ENCODE data around the gene TNPO3. TPM values are rescaled to one million over a fixed set of nuclear protein-coding genes. Genes with fewer than 3 reads are reported as not detected.
"Not testable (repeated sequence)": the region's sequence is repeated elsewhere in the genome, so short reads cannot be mapped to it uniquely, and the experiment has no call there.

TNPO3 gene
- total RNA-seq, 2 experiments from 2014 or later: 57.7 to 60.5 TPM

DNA sequence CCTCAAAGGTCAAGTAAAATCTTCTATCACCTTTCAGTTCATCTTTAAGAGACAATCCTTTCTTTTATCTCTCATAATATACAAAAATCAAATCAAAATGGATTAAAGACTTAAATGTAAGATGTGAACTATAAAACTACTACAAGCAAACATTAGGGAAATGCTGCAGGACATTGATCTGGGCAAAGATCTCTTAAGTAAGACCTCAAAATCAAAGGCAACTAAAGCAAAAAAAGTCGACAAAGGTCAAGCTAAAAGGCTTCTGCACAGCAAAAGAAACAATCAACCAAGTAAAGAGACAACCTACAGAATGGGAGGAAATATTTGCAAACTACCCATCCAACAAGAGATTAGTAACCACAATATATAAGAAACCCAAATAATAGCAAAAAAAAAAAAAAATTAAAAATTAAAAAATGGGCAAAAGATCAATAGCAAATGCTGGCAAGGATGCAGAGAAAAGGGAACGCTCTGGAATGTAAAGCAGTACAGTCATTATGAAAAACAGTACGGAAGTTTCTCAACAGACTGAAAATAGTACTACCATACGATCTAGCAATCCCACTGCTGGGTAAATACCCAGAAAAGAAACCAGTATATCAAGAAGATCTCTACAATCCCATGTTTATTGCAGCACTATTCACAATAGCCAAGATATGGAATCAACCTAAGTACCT, 41.7 kb downstream of the TNPO3 start:
- no peak overlapping the region for H3K4me3 Mint-ChIP-seq
- ChIA-PET POLR2A (no interaction called here), CTCF (no interaction called here)
- H3K27ac Mint-ChIP-seq: no peak overlapping the region
- H3K27me3 Mint-ChIP-seq: no peaks in the 10 kb centered on the region
- ATAC-seq (no peak), DNase-seq (no peak)
- H3K9me3 Mint-ChIP-seq (ENCODE audit: low read depth): no peaks in the 10 kb centered on the region
- intact Hi-C loops (cut with DNase I, micrococcal nuclease): no loop called here
- peaks cover 48% of the 10 kb centered on the region for H3K36me3 Mint-ChIP-seq (ENCODE audit: low read depth)
- peaks cover 38% of the 10 kb centered on the region for H3K4me1 Mint-ChIP-seq

DNA sequence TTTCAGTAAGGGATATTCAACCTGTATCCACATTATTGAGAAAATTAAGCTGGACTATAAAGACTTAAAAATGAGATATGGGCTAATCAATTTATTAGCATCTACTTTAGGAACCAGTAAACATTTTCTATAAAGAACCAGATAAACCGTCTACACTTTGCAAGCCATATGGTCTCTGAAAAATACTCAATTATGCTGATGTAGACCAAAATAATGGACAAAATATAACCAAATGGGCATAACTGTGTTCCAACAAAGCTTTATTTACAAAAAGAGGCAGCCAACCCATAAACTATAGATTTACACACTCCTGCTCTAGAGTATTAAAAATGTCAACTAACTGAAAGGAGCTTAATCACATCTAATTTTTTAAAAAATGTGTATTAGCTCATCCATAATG, 42.3 kb downstream of the TNPO3 start:
- H3K27ac Mint-ChIP-seq: no peak overlapping the region
- peaks cover 46% of the 10 kb centered on the region for H3K36me3 Mint-ChIP-seq (ENCODE audit: low read depth)
- ChIA-PET POLR2A (no interaction called here), CTCF (no interaction called here)
- H3K27me3 Mint-ChIP-seq: no peaks in the 10 kb centered on the region
- H3K9me3 Mint-ChIP-seq (ENCODE audit: low read depth): no peaks in the 10 kb centered on the region
- no peak for DNase-seq
- peaks cover 37% of the 10 kb centered on the region for H3K4me1 Mint-ChIP-seq
- no peak for ATAC-seq
- intact Hi-C loops (cut with DNase I, micrococcal nuclease): no loop called here
- no peak overlapping the region for H3K4me3 Mint-ChIP-seq

DNA sequence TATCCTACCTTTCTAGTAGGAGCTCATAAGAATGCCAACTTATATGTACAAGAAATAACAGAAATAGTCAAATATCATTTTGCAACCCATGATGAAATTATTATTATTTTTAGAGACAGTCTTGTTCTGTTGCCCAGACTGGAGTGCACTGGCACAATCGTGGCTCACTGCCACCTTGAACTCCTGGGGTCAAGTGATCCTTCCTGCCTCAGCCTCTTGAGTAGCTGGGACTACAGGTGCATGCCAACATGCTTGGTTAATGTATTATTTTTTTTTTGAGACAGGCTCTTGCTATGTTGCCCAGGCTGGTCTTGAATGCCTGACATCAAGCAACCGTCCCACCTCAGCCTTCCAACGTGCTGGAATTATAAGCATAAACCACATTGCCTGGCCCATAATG, 44.8 kb downstream of the TNPO3 start:
- ChIA-PET POLR2A (no interaction called here), CTCF (interaction anchor here (0.6 to 2.6 kb wide), 5 partner anchors 9 to 551 kb away, joined by 3 to 7 read pairs (median 4); no protein-coding TSS in a partner anchor)
- Mint-ChIP-seq H3K27ac (no peak overlapping the region), H3K36me3 (ENCODE audit: low read depth) (peaks cover 47% of the 10 kb centered on the region), H3K4me1 (peaks cover 40% of the 10 kb centered on the region), H3K9me3 (ENCODE audit: low read depth) (no peaks in the 10 kb centered on the region), H3K27me3 (no peaks in the 10 kb centered on the region), H3K4me3 (no peak overlapping the region)
- intact Hi-C loops (cut with DNase I, micrococcal nuclease): no loop called here
- DNase-seq (no peak), ATAC-seq (no peak)

DNA sequence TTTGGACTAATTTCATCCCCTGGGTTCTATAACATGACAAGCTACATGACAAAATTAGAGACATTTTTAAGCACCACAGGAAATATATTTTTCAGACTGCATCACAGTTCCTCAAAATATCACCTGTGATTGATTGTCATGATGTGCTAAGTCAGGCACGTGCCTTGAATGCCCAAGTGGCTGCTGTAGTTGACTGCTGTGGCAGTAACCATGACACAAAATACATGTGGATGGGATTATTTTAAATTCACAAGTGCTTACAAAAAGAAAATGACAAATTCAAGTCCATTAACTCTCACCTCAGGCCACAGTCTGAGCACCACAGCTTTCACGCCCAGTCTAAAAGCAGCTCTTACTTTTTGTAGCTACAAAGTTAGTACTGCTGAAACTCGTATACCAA, 45.5 kb downstream of the TNPO3 start:
- CTCF ChIA-PET: interaction anchor here (0.6 to 2.6 kb wide), 6 partner anchors 9 to 550 kb away, joined by 3 to 7 read pairs (median 4); no protein-coding TSS in a partner anchor
- intact Hi-C loops (cut with DNase I, micrococcal nuclease): loop anchor here in 1 of 2 experiments (1.0 to 5.0 kb wide), 3 partner anchors 45 to 83 kb away; no protein-coding TSS in a partner anchor
- Mint-ChIP-seq H3K27me3 (no peaks in the 10 kb centered on the region), H3K4me3 (no peak overlapping the region), H3K36me3 (ENCODE audit: low read depth) (peaks cover 46% of the 10 kb centered on the region), H3K4me1 (peaks cover 40% of the 10 kb centered on the region), H3K9me3 (ENCODE audit: low read depth) (no peaks in the 10 kb centered on the region), H3K27ac (peak overlapping the region; percentile 87)
- DNase-seq (peak; percentile 11), ATAC-seq (no peak)
- POLR2A ChIA-PET: no interaction called here

DNA sequence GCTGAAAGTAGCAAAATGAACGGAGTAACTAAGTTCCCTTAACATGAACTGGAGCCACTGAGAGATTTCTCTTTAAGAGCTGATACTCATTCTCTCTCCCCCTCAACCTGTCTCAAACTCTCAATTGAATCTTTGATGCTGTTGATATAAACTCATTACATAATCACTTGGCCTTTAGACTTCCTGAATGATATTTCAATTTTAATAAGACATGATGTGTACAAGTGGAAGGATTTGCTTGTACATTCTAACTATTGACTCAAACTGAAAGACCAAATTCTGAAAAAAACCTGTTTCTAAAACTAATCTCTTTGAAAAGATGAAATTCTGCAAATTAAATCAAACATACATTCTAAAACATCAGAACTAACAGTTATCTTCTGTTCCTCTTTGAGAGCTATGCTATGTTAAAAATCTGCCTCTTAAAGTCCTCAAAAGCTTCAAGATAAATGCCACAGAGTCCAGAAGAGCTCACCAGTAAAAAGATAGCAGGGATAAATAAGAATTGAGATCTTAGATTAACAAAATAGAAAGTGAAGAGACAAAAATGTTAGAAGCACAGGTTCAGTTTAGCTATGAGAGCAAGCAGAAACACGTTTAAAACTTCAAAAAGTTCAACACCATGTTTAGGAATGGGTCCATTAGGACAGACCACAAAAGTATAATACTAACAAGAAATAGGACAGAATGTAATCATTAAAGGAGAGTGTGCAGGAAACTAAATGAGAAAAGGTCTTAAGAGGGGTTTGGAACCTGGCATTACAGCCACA, 46.1 kb downstream of the TNPO3 start:
- peak overlapping the region; percentile 32 for H3K4me3 Mint-ChIP-seq
- peak overlapping the region; percentile 87 for H3K27ac Mint-ChIP-seq
- H3K4me1 Mint-ChIP-seq: peaks cover 40% of the 10 kb centered on the region
- CTCF ChIA-PET: interaction anchor here (0.6 to 2.6 kb wide), 5 partner anchors 10 to 125 kb away, joined by 3 to 7 read pairs (median 4); no protein-coding TSS in a partner anchor
- H3K27me3 Mint-ChIP-seq: no peaks in the 10 kb centered on the region
- peaks cover 46% of the 10 kb centered on the region for H3K36me3 Mint-ChIP-seq (ENCODE audit: low read depth)
- no peaks in the 10 kb centered on the region for H3K9me3 Mint-ChIP-seq (ENCODE audit: low read depth)
- ATAC-seq (peak; percentile 88), DNase-seq (no peak)
- intact Hi-C loops (cut with DNase I, micrococcal nuclease): loop anchor here (1.0 to 5.0 kb wide), 4 partner anchors 45 to 83 kb away; no protein-coding TSS in a partner anchor
- POLR2A ChIA-PET: interaction anchor here (0.7 to 1.3 kb wide), 3 partner anchors 45 to 83 kb away, joined by 3 to 4 read pairs (median 3); no protein-coding TSS in a partner anchor

DNA sequence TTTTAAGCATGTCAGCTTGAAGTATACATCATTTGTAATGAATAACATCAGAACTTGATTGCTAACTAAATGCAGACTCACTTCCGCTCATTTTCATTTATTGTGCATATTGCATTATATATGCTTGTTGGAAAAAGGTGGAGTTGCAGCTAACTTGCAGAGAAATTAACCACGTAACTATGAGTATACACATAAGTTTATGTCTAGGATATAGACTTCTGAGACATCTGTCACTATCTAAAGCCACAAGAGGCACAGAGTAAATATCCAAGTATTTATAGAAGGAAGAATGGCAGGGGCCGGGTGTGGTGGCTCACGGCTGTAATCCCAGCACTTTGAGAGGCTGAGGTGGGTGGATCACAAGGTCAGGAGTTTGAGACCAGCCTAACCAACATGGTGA, 47.3 kb downstream of the TNPO3 start:
- POLR2A ChIA-PET: interaction anchor here (1.3 kb wide), 1 partner anchor 47 kb away, joined by 4 read pairs; no protein-coding TSS in a partner anchor
- ATAC-seq (no peak), DNase-seq (no peak)
- no peak overlapping the region for H3K27ac Mint-ChIP-seq
- H3K4me1 Mint-ChIP-seq: peaks cover 32% of the 10 kb centered on the region
- H3K27me3 Mint-ChIP-seq: no peaks in the 10 kb centered on the region
- no peaks in the 10 kb centered on the region for H3K9me3 Mint-ChIP-seq (ENCODE audit: low read depth)
- CTCF ChIA-PET: interaction anchor here (0.6 to 1.9 kb wide), 5 partner anchors 9 to 426 kb away, joined by 3 to 9 read pairs (median 4); no protein-coding TSS in a partner anchor
- H3K36me3 Mint-ChIP-seq (ENCODE audit: low read depth): peaks cover 39% of the 10 kb centered on the region
- no peak overlapping the region for H3K4me3 Mint-ChIP-seq
- intact Hi-C loops (cut with DNase I, micrococcal nuclease): loop anchor here in 1 of 2 experiments (5.0 kb wide), 1 partner anchor 85 kb away; no protein-coding TSS in a partner anchor

DNA sequence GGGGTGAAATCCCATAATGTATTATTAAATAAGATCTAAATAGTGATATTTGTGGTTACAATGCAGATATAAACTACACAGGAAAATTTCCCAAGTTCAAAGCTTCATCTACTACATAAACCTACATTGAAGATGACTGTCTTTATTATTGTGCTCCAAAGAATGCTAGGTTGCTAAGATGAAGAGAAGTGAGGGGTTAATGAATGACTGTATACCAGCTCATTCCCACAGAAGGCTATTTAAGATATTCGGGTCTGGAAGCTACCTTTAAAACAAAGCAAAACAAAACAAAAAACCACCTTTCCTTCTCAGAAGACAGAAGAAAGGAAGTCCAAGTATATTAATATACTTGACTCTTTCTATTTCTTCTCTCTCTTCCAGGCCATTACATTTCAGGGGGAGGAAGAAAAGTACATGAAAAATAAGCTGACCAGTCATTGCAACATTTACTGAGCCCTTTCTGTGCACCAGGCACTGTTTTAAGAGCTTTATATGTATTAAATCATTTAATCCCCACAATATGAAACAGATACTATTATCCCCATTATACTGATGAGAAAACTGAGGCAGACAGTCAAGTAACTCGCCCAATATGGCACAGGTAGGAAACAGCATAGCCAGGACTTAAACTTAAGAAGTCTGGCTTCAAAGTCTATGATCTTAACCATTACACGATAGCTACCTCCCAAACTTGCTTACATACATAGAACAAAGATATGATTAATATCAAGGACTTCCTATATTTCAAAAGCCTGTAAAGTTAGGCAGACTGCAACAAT, 48.1 kb downstream of the TNPO3 start:
- CTCF ChIA-PET: interaction anchor here (0.6 to 1.9 kb wide), 7 partner anchors 10 to 427 kb away, joined by 3 to 9 read pairs (median 4); no protein-coding TSS in a partner anchor
- ATAC-seq: no peak
- no peaks in the 10 kb centered on the region for H3K27me3 Mint-ChIP-seq
- POLR2A ChIA-PET: no interaction called here
- H3K4me1 Mint-ChIP-seq: peaks cover 32% of the 10 kb centered on the region
- no peaks in the 10 kb centered on the region for H3K9me3 Mint-ChIP-seq (ENCODE audit: low read depth)
- H3K36me3 Mint-ChIP-seq (ENCODE audit: low read depth): peaks cover 45% of the 10 kb centered on the region
- no peak overlapping the region for H3K27ac Mint-ChIP-seq
- H3K4me3 Mint-ChIP-seq: no peak overlapping the region
- no peak for DNase-seq
- intact Hi-C loops (cut with DNase I, micrococcal nuclease): loop anchor here in 1 of 2 experiments (5.0 kb wide), 1 partner anchor 85 kb away; no protein-coding TSS in a partner anchor

DNA sequence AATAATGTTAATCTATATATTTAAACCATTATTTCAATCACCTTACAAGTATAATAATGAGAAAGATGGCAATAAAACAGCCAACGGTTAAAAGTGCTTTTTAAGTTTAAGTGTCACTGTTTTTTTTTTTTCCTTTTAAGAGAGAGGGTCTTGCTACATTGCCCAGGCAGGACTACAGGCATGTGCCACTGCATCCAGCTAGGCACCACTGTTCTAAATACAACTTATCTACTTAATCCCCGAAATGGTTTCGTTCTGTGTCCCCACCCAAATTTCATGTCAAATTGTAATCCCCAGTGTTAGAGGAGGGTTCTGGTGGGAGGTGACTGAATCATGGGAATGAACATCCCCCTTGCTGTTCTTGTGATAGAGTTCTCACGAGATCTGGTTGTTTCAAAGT, 49.7 kb downstream of the TNPO3 start:
- peaks cover 28% of the 10 kb centered on the region for H3K4me1 Mint-ChIP-seq
- no peak overlapping the region for H3K4me3 Mint-ChIP-seq
- H3K36me3 Mint-ChIP-seq (ENCODE audit: low read depth): peaks cover 47% of the 10 kb centered on the region
- H3K9me3 Mint-ChIP-seq (ENCODE audit: low read depth): no peaks in the 10 kb centered on the region
- ChIA-PET CTCF (no interaction called here), POLR2A (no interaction called here)
- intact Hi-C loops (cut with DNase I, micrococcal nuclease): loop anchor here in 1 of 2 experiments (5.0 kb wide), 1 partner anchor 87 kb away; no protein-coding TSS in a partner anchor
- DNase-seq: no peak
- no peaks in the 10 kb centered on the region for H3K27me3 Mint-ChIP-seq
- peak overlapping the region; percentile 37 for H3K27ac Mint-ChIP-seq
- ATAC-seq: no peak

DNA sequence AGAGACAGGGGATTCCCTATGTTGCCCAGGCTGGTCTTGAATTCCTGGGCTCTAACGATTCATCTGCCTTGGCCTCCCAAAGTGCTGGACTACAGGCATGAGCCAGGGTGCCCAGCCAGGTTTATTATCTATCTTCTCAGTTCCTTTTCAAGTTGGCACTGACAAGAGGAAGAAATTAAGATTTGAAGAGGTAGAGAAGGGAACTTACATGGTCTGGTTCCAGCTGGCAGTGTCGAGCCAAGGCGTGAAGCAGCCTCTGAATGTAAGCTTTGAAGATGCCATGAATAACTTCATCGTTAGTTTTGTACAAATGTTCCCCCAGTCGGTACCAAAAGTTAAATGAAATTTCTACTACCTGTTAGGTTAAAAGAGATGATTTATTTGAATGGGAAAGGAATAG, 57.7 kb downstream of the TNPO3 start:
- no peaks in the 10 kb centered on the region for H3K27me3 Mint-ChIP-seq
- CTCF ChIA-PET: interaction anchor here (0.6 to 1.5 kb wide), 5 partner anchors 10 to 94 kb away, joined by 3 to 5 read pairs (median 3); no protein-coding TSS in a partner anchor
- no peak overlapping the region for H3K27ac Mint-ChIP-seq

DNA sequence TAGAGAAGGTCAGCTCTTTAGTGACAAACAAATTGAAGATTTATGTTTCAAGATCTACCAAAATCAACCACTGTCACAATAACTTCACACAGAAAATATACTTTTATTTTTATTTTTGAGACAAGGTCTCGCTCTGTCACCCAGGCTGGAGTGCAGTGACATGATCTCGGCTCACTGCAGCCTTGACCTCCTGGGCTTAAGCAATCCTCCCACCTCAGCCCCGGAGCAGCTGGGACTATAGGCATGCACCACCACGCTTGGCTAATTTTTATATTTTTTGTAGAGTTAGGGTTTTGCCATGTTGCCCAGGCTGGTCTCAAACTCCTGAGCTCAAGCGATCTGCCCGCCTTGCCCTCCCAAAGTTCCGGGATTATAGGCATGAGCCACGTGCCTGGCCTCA, 60.4 kb downstream of the TNPO3 start:
- H3K4me3 Mint-ChIP-seq; ATAC-seq; POLR2A ChIA-PET; DNase-seq; H3K9me3 Mint-ChIP-seq (ENCODE audit: low read depth); H3K4me1 Mint-ChIP-seq; H3K27ac Mint-ChIP-seq; intact Hi-C loops (cut with DNase I, micrococcal nuclease); H3K27me3 Mint-ChIP-seq: not testable (repeated sequence)
- CTCF ChIA-PET: interaction anchor here (0.6 to 0.8 kb wide), 3 partner anchors 83 to 111 kb away, joined by 3 read pairs; no protein-coding TSS in a partner anchor
- H3K36me3 Mint-ChIP-seq (ENCODE audit: low read depth): peaks cover 17% of the 10 kb centered on the region

More for the DNA sequence above, 57.7 kb downstream of the TNPO3 start:
- Mint-ChIP-seq H3K36me3 (ENCODE audit: low read depth) (peaks cover 29% of the 10 kb centered on the region), H3K4me1 (no peaks in the 10 kb centered on the region), H3K9me3 (ENCODE audit: low read depth) (no peaks in the 10 kb centered on the region), H3K4me3 (no peak overlapping the region)
- intact Hi-C loops (cut with DNase I, micrococcal nuclease): no loop called here
- POLR2A ChIA-PET: no interaction called here
- DNase-seq (no peak), ATAC-seq (no peak)

DNA sequence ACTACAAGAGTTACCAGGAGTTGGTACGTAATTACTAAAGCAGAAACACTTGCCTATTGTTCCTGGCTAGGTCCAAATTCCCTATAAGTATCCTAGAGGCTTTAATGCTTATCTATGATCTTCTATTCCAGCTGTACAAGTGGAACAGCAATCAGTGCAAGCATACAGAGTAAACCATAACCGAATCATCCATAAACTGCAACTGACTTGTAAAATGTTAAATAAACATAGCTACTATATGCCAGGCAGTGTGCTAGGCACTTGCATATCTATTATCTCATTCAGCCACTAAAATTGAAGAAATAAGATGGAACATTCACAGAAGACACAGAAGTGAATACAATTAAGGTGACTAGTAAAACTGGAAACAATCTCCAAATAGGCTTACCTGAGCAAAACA, 61.5 kb downstream of the TNPO3 start:
- Mint-ChIP-seq H3K27me3 (no peaks in the 10 kb centered on the region), H3K9me3 (ENCODE audit: low read depth) (no peaks in the 10 kb centered on the region), H3K36me3 (ENCODE audit: low read depth) (peaks cover 18% of the 10 kb centered on the region), H3K27ac (no peak overlapping the region), H3K4me3 (no peak overlapping the region), H3K4me1 (no peaks in the 10 kb centered on the region)
- DNase-seq (no peak), ATAC-seq (no peak)
- intact Hi-C loops (cut with DNase I, micrococcal nuclease): no loop called here
- POLR2A ChIA-PET: no interaction called here
- CTCF ChIA-PET: no interaction called here

Measured in activated CD4-positive, alpha-beta T cell treated with anti-CD3 and anti-CD28 coated beads for 36 hours (primary cell).